GM12878 (cell line): ENCODE measurements around the gene IRF2. TPM values are rescaled to one million over a fixed set of nuclear protein-coding genes. Genes with fewer than 3 reads are reported as not detected.

Source experiments
- ATAC-seq: fragments of 200-7000 bp; cut with Tn5 transposase; 3 replicates; pipeline ENCODE4 v1.9.1; 2020; ENCODE audit warnings: mild to moderate bottlenecking, moderate library complexity
- BruUV-seq: library from RNA; stranded (reverse); fragments of 400-500 nt; replicated peaks from 2 replicates; lab custom pipeline; 2021; lab: Mats Ljungman, UMichigan
- CTCF ChIA-PET: fragments of 300-600 bp; sonication (Branson Sonifier 250); formaldehyde crosslinking; extraction: SDS; loops from one replicate; lab custom pipeline; 2021; ENCODE audit warnings: inconsistent platforms; lab: Yijun Ruan, JAX
- POLR2A ChIA-PET: fragments of 350-600 bp; formaldehyde crosslinking; extraction: SDS; loops from one replicate; lab custom pipeline; 2021; ENCODE audit warnings: inconsistent platforms; lab: Charles Lee
- RAD21 ChIA-PET: fragments of 300-600 bp; sonication (Branson Sonifier 250); formaldehyde crosslinking; loops from one replicate; lab custom pipeline; 2023; ENCODE audit warnings: antibody characterized with exemption; ENCODE audit not compliant: unreplicated experiment; lab: Charles Lee
- SMC1A ChIA-PET: fragments of 300-600 bp; sonication (Branson Sonifier 250); formaldehyde crosslinking; loops from one replicate; lab custom pipeline; 2023; ENCODE audit not compliant: unreplicated experiment, uncharacterized antibody; lab: Charles Lee
- DNase-seq: peaks from one replicate; pipeline ENCODE4 v3.0.0-alpha.2; 2011; ENCODE audit warnings: low read depth, low spot score
- FAIRE-seq: peaks from 3 replicates; lab custom pipeline; 2011; peaks lifted over from hg19 to GRCh38; lab: Jason Lieb, UNC
- H2AFZ ChIP-seq: 2 replicates; pipeline ENCODE4 v1.6.0; 2011; ENCODE audit warnings: low read depth, low read length, control low read depth; ENCODE audit not compliant: control insufficient read depth
- H3K27ac ChIP-seq: 2 replicates; pipeline ENCODE4 v1.5.1; 2011; ENCODE audit warnings: control low read depth; ENCODE audit not compliant: control insufficient read depth, insufficient read depth
- H3K27me3 ChIP-seq, 2 experiments: replicated peaks in 1 of 2; 2 replicates each; pipeline versions ENCODE4 v1.6.0 to v1.6.1; 2011; ENCODE audit warnings: low read length in 1 of 2; ENCODE audit not compliant: control insufficient read depth in 2 of 2, insufficient read depth in 2 of 2
- H3K36me3 ChIP-seq, 2 experiments: 2 replicates each; pipeline ENCODE4 v1.5.1; 2011; ENCODE audit warnings: low read length in 1 of 2; ENCODE audit not compliant: control insufficient read depth in 2 of 2, insufficient read depth in 2 of 2
- H3K4me1 ChIP-seq: 2 replicates; pipeline ENCODE4 v1.6.1; 2011; ENCODE audit warnings: mild to moderate bottlenecking, low read length, moderate library complexity, mixed read lengths; ENCODE audit not compliant: control insufficient read depth, insufficient read depth
- H3K4me2 ChIP-seq: 2 replicates; pipeline ENCODE4 v1.6.0; 2011; ENCODE audit warnings: control low read depth; ENCODE audit not compliant: control insufficient read depth, insufficient read depth
- H3K4me3 ChIP-seq: fragments of 200-600 bp; sonication (generic); 2 replicates; pipeline ENCODE4 v1.5.1; 2016
- H3K79me2 ChIP-seq: 2 replicates; pipeline ENCODE4 v1.6.0; 2011; ENCODE audit warnings: low read length; ENCODE audit not compliant: control insufficient read depth, insufficient read depth
- H3K9ac ChIP-seq: 2 replicates; pipeline ENCODE4 v1.8.0; 2011; ENCODE audit warnings: low read length, control low read depth, mixed read lengths; ENCODE audit not compliant: control insufficient read depth, insufficient read depth
- H3K9me3 ChIP-seq: replicated peaks from 3 replicates; pipeline ENCODE4 v1.5.1; 2011; ENCODE audit warnings: mild to moderate bottlenecking, low read length; ENCODE audit not compliant: control insufficient read depth, insufficient read depth
- H4K20me1 ChIP-seq: 2 replicates; pipeline ENCODE4 v1.6.0; 2011; ENCODE audit not compliant: control insufficient read depth, insufficient read depth
- BACH1 ChIP-seq: fragments of 450-650 bp; IDR thresholded peaks from 2 replicates; pipeline ENCODE4 v1.6.1; 2017; ENCODE audit warnings: mild to moderate bottlenecking, borderline replicate concordance
- CREB1 ChIP-seq: IDR thresholded peaks from 2 replicates; pipeline ENCODE4 v1.6.1; 2012; ENCODE audit warnings: low read depth, mild to moderate bottlenecking, inconsistent platforms
- EGR1 ChIP-seq, 2 experiments: IDR thresholded peaks; 1 replicate in 1 of 2; 2 replicates in 1 of 2; pipeline ENCODE4 v1.6.1; 2011 to 2012; ENCODE audit warnings: low read depth in 2 of 2, low read length in 2 of 2, borderline replicate concordance in 1 of 2, mild to moderate bottlenecking in 1 of 2, moderate library complexity in 1 of 2
- ESRRA ChIP-seq: IDR thresholded peaks from 2 replicates; pipeline ENCODE4 v1.6.1; 2012; ENCODE audit warnings: mild to moderate bottlenecking, low read length, improper control_type of control experiment
- ETV6 ChIP-seq, 2 experiments: fragments of 450-650 bp in 1 of 2; IDR thresholded peaks in 1 of 2; conservative IDR thresholded peaks in 1 of 2; 2 replicates each; pipeline ENCODE4 v1.6.1; 2014; ENCODE audit warnings: antibody characterized with exemption in 1 of 2, borderline replicate concordance in 1 of 2, low read depth in 1 of 2, mild to moderate bottlenecking in 1 of 2, moderate library complexity in 1 of 2
- FOXM1 ChIP-seq: IDR thresholded peaks from 2 replicates; pipeline ENCODE4 v1.6.1; 2012; ENCODE audit warnings: low read depth, mild to moderate bottlenecking, inconsistent platforms, low read length, moderate library complexity
- HDGF ChIP-seq: fragments of 450-650 bp; IDR thresholded peaks from 2 replicates; pipeline ENCODE4 v1.6.1; 2016; ENCODE audit warnings: antibody characterized with exemption
- KDM1A ChIP-seq: fragments of 200-600 bp; sonication (generic); IDR thresholded peaks from 2 replicates; pipeline ENCODE4 v1.6.1; 2016; ENCODE audit warnings: borderline replicate concordance
- MTA2 ChIP-seq: fragments of 450-650 bp; IDR thresholded peaks from 2 replicates; pipeline ENCODE4 v1.6.1; 2016; ENCODE audit warnings: low read depth, mild to moderate bottlenecking, moderate library complexity
- NBN ChIP-seq: fragments of 450-650 bp; IDR thresholded peaks from 2 replicates; pipeline ENCODE4 v1.6.1; 2016
- NRF1 ChIP-seq: conservative IDR thresholded peaks from 2 replicates; pipeline ENCODE4 v1.6.1; 2011; ENCODE audit warnings: mild to moderate bottlenecking, low read depth, low read length, improper control_type of control experiment
- PML ChIP-seq: IDR thresholded peaks from 2 replicates; pipeline ENCODE4 v1.6.1; 2012; ENCODE audit warnings: low read length, inconsistent platforms
- POLR2A ChIP-seq: IDR thresholded peaks from 2 replicates; pipeline ENCODE4 v1.6.1; 2011; ENCODE audit warnings: low read depth, mild to moderate bottlenecking, low read length
- SMAD1 ChIP-seq: fragments of 450-650 bp; IDR thresholded peaks from 2 replicates; pipeline ENCODE4 v1.6.1; 2018; ENCODE audit warnings: mild to moderate bottlenecking, low read depth; ENCODE audit not compliant: partially characterized antibody
- SMAD5 ChIP-seq: IDR thresholded peaks from 2 replicates; pipeline ENCODE4 v1.6.1; 2016; ENCODE audit warnings: antibody characterized with exemption, low read depth
- SMARCA5 ChIP-seq: fragments of 450-650 bp; IDR thresholded peaks from 2 replicates; pipeline ENCODE4 v1.6.1; 2017; ENCODE audit warnings: mild to moderate bottlenecking
- SUZ12 ChIP-seq: fragments of 200-600 bp; sonication (generic); IDR thresholded peaks from one replicate; pipeline ENCODE4 v1.6.1; 2018; ENCODE audit warnings: antibody characterized with exemption, mild to moderate bottlenecking; ENCODE audit not compliant: unreplicated experiment
- WRNIP1 ChIP-seq: IDR thresholded peaks from 2 replicates; pipeline ENCODE4 v1.6.1; 2011; ENCODE audit warnings: low read depth, low read length, improper control_type of control experiment, borderline replicate concordance
- YBX1 ChIP-seq: fragments of 450-650 bp; IDR thresholded peaks from 2 replicates; pipeline ENCODE4 v1.6.1; 2016; ENCODE audit warnings: antibody characterized with exemption
- ZNF622 ChIP-seq: fragments of 450-650 bp; IDR thresholded peaks from 2 replicates; pipeline ENCODE4 v1.6.1; 2017; ENCODE audit warnings: mild to moderate bottlenecking, inconsistent platforms
- WGBS: methylation state at CpG from one replicate; pipeline ENCODE4 v1.1.6; 2016; ENCODE audit warnings: low lambda C conversion rate; ENCODE audit not compliant: insufficient replicate concordance, insufficient coverage; ENCODE audit errors: missing lambda C conversion rate; 5-methylcytosine and 5-hydroxymethylcytosine counted together
- in situ Hi-C: fragments of 300-500 bp; cut with MboI; formaldehyde crosslinking; loops from 9 replicates; pipeline ENCODE4 v1.14.3; 2018; ENCODE audit warnings: mixed read lengths
- intact Hi-C: fragments of 100-400 bp; cut with micrococcal nuclease; formaldehyde crosslinking; loops from one replicate; pipeline ENCODE4 v1.14.2; 2022; ENCODE audit not compliant: unreplicated experiment
- polyA plus RNA-seq, 11 experiments: library from polyadenylated mRNA; depleted of rRNA in 4 of 11; unstranded in 6 of 11; stranded (reverse) in 5 of 11; fragments of >200 nt; fragmentation: Nextera tagmentation in 4 of 11; fragmentation: Illumina TruSeq in 1 of 11; extraction: Ambion mirVana in 4 of 11; extraction: Trizol in 1 of 11; gene quantifications; 1 replicate in 1 of 11; 2 replicates in 10 of 11; pipeline versions ENCODE4 v1.2.1 to v1.2.3, GENCODE V29; 2011 to 2016; ENCODE audit warnings: inconsistent platforms in 2 of 11, missing spikeins in 2 of 11, low read depth in 1 of 11
- total RNA-seq, 4 experiments: library from RNA; depleted of rRNA in 3 of 4; stranded (reverse); fragments of >200 nt in 3 of 4; fragmentation: Illumina TruSeq in 1 of 4; extraction: Trizol in 1 of 4; gene quantifications; 2 replicates each; pipeline versions ENCODE4 v1.2.1 to v1.2.3, GENCODE V29; 2013 to 2021
- TF ChIP-seq, protein P1 (sequence below): fragments of 450-650 bp; IDR thresholded peaks from 2 replicates; pipeline ENCODE4 v1.6.1; 2017; ENCODE audit warnings: antibody characterized with exemption, mild to moderate bottlenecking, moderate library complexity

IRF2 gene
- total and polyA plus RNA-seq, 10 of the 15 experiments (the other 5 are each of a cell fraction or from before 2014, with no cell fraction given), result 45.1 to 99.3 (median 58.9) TPM

DNA sequence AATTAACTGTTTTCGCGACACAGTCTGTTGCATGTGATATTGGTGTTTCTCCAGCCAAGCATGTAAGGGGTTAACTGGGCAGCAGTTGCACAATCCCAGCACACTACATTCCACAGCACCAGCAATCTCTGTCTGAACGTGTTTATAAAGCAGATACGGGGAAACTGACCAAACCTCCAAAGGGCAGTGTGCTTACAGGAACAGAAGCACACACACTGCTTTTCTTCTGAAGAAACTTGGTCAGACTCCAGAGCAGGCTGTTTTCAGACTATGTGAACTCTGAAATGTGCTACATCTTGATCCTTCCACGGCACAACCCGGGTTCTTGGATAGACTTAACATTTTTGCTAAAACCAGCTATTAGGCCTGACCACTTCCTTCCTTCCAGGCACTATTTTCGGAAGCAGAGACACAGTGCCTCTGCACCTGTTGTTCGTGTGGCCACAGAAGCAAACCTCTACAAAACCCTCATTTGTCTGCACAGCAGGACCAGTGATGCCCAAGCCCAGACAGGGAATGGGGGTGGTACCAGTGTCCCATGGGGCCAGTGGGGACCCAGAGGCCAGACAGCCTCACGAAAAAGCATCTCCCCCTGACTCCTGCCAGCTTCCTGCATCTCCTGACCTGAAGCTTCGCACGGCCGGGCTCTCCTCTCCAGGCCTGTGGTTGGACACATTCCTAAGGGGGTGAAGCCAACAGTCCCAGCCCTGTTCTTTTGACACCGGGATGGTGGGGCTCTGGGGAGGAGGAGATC lies 90.1 kb downstream of the IRF2 start:
- peak overlapping the region; percentile 88 for H3K27ac ChIP-seq
- peak overlapping the region; percentile 96 for H3K4me2 ChIP-seq
- H3K4me1 ChIP-seq, result peaks cover 68% of the 10 kb centered on the region
- CTCF ChIA-PET, result interaction anchor here (0.9 to 2.1 kb wide), 7 partner anchors 10 to 153 kb away, joined by 4 to 8 read pairs (median 6); no protein-coding TSS in a partner anchor
- DNase-seq, result peak; percentile 92
- peak; percentile 77 for ATAC-seq
- peak overlapping the region; percentile 59; the same call in 1 of the 2 replicates for H3K4me3 ChIP-seq
- peak; percentile 91 for FAIRE-seq
- POLR2A ChIA-PET, result interaction anchor here (1.2 to 7.5 kb wide), 9 partner anchors 11 to 151 kb away, joined by 3 to 114 read pairs (median 5); partner anchors contain the start of gene IRF2
- H4K20me1 ChIP-seq, result no peaks in the 10 kb centered on the region
- peak overlapping the region; percentile 65 for H3K9ac ChIP-seq
- no peak overlapping the region; the same call in 1 of the 2 replicates for H2AFZ ChIP-seq
- peaks cover 12% of the 10 kb centered on the region for H3K79me2 ChIP-seq
- peaks cover 13% of the 10 kb centered on the region for H3K9me3 ChIP-seq
- H3K36me3 ChIP-seq, result peaks cover 9 to 18% of the 10 kb centered on the region in 2 experiments
- no peaks in the 10 kb centered on the region for H3K27me3 ChIP-seq
- RAD21 ChIA-PET, result interaction anchor here (0.6 to 7.1 kb wide), 15 partner anchors 11 to 152 kb away, joined by 3 to 92 read pairs (median 6); no protein-coding TSS in a partner anchor
- SMC1A ChIA-PET, result interaction anchor here (0.7 to 6.9 kb wide), 27 partner anchors 11 to 152 kb away, joined by 3 to 184 read pairs (median 6); no protein-coding TSS in a partner anchor
- BruUV-seq, result no TSS peak
- in situ Hi-C loops, result no loop called here
- intact Hi-C loops, result loop anchor here (1.0 to 2.0 kb wide), 3 partner anchors 33 to 91 kb away; partner anchors contain the start of gene IRF2
- 1% methylated on average over 13 of the region's 13 CpGs for WGBS
- TF ChIP-seq ZNF622, result no peak
- 0 out of 2 replicates have a peak, but pooled peaks have one; percentile 46 for TF ChIP-seq NBN
- TF ChIP-seq, protein P1, sequence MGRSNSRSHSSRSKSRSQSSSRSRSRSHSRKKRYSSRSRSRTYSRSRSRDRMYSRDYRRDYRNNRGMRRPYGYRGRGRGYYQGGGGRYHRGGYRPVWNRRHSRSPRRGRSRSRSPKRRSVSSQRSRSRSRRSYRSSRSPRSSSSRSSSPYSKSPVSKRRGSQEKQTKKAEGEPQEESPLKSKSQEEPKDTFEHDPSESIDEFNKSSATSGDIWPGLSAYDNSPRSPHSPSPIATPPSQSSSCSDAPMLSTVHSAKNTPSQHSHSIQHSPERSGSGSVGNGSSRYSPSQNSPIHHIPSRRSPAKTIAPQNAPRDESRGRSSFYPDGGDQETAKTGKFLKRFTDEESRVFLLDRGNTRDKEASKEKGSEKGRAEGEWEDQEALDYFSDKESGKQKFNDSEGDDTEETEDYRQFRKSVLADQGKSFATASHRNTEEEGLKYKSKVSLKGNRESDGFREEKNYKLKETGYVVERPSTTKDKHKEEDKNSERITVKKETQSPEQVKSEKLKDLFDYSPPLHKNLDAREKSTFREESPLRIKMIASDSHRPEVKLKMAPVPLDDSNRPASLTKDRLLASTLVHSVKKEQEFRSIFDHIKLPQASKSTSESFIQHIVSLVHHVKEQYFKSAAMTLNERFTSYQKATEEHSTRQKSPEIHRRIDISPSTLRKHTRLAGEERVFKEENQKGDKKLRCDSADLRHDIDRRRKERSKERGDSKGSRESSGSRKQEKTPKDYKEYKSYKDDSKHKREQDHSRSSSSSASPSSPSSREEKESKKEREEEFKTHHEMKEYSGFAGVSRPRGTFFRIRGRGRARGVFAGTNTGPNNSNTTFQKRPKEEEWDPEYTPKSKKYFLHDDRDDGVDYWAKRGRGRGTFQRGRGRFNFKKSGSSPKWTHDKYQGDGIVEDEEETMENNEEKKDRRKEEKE, result no peak
- TF ChIP-seq YBX1, result no peak
- TF ChIP-seq FOXM1, result peak; percentile 97
- no peak for TF ChIP-seq ESRRA
- TF ChIP-seq PML, result peak; percentile 67
- no peak for TF ChIP-seq WRNIP1
- peak in 1 of 2 experiments; percentile 100; a peak in 2 of 4 replicates for TF ChIP-seq ETV6 (conservative IDR thresholded peaks at IDR 0.05 in 1 of 2, IDR thresholded peaks at IDR 0.05 in 1 of 2; ENCODE audit: borderline replicate concordance in 1 of 2, low read depth in 1 of 2)
- TF ChIP-seq NRF1, result no peak
- no peak for TF ChIP-seq BACH1
- peak in 1 of 2 experiments; percentile 72; a peak in 2 of 3 replicates for TF ChIP-seq EGR1 (IDR thresholded peaks at IDR 0.05; ENCODE audit: borderline replicate concordance in 1 of 2, low read depth in 2 of 2, low read length in 2 of 2)
- TF ChIP-seq SMAD1, result no peak
- TF ChIP-seq SMAD5, result peak; percentile 21; the same call in 1 of the 2 replicates
- peak; percentile 51 for TF ChIP-seq CREB1
- TF ChIP-seq KDM1A, result no peak
- peak; percentile 55 for TF ChIP-seq SMARCA5
- TF ChIP-seq POLR2A, result peak; percentile 70
- TF ChIP-seq SUZ12, result no peak
- TF ChIP-seq HDGF, result peak; percentile 64; the same call in 1 of the 2 replicates
- TF ChIP-seq MTA2, result no peak; the same call in none of the 2 replicates
